Jurkat, Clone E6-1 (cell line): ENCODE data around the gene PLA2R1.

Experiments
- DNase-seq: peaks from one replicate; pipeline ENCODE4 v3.0.0-alpha.2; 2011; ENCODE audit warnings: low read depth, low spot score
- H3K4me3 ChIP-seq: 2 replicates; pipeline ENCODE4 v1.5.1; 2011; ENCODE audit warnings: mild to moderate bottlenecking, low read length, control low read depth, moderate library complexity

The PLA2R1 gene

DNA sequence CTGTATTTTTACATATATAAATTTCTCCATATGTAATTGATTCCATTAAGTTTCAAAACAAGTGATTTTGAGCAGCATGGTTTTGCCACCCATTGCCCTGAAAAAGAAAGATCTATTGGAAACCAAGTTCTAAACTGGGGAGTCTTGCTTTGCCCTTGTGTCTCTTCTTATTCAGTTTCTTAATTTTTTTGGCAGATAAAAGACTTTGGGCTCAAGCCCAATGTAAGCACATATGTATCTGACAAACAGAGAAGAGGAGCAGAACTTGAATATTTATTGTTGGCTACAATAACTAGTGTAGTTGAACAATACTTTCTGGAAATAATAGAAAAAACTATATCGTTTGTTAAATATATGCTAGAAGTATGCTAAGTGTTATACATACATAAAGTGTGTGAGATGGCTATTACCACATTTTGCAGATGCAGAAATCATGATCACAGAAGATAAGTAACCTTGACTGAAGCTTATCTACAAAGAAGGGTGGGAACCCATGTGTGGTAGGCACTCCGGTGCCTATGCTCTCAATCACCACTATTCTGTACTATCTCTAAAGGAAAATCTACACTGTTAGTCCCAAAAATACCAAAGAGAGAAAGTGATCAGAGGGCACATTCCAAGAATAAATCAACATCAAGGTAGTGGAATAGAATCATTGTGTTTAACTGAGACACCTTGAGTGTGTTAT, 109.1 kb downstream of the PLA2R1 start:
- no peak for DNase-seq
- H3K4me3 ChIP-seq: no peak overlapping the region

DNA sequence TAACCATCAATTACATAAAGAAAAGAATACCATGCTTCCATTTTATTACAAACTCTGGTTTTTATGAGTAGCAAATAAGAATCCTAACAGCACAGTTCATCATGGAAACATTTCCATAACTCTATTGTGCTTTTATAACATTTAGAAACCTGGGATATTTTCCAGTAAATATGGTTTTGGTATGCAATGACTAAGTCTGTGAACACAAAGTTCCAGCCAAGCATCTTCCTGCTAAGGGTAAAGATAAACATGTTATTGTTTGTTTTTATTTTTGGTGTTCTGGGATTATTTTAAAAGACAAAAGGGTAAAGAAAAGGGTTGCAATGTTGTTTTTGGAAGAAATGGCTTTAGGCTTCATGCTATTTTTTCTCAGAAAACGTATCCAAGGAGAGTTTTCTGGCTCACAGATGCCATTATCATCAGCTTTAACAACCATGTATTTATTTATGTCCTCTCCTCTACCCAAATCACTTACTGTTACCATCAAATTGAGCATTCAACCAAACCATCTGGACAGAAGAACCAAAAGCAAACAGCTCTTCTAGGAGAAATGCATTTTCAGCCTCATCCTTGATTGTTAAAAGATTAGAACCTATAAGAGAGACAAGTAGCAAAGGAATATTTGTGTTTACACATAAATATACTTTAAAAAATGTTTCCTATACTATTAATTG, 116.0 kb downstream of the PLA2R1 start:
- no peak for DNase-seq
- H3K4me3 ChIP-seq: no peak overlapping the region

GRCh38 chr2:159944874-159945273, 117.5 kb downstream of the PLA2R1 start:
- no peak overlapping the region for H3K4me3 ChIP-seq
- no peak for DNase-seq

GRCh38 chr2:159942146-159942545, 120.3 kb downstream of the PLA2R1 start:
- DNase-seq: no peak
- H3K4me3 ChIP-seq: no peak overlapping the region

DNA sequence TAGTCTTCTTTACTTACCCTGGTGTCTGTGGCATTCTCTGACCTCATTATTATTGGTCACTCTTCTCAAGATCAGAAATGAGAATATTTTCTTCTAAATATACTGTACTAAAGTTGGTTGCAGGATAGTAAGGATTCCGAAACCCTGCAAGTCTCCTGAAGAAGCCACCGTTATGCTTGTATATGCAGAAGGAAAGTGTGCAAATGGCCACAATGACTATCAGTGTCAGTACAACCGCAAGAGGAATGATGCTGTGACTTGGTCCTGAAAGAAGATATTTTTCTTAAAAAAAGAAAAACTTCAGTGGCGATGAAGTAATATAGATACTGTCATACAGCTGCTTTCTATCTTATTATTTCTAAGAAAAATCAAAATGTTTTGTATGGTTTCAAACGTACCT, 120.7 kb downstream of the PLA2R1 start:
- DNase-seq: no peak
- H3K4me3 ChIP-seq: no peak overlapping the region

DNA sequence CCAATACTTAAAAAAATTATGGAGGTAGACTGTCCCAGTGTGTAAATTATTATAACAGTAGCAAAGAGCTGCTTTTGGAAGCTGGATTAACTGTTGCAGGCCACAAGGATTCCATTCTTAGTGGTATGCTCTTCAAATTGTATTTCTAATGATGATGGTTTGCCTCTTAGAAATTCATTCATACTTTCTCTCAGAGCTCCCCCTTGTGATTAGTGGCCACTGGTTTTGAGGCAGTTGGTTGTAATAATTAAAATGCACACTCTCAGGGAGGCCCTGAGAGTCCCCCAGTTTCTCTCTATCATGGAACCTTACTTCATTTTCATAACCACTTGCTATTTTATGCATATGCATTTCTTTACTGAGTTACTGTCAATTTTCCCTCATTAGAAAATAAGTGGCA, 122.5 kb downstream of the PLA2R1 start:
- H3K4me3 ChIP-seq: no peak overlapping the region
- no peak for DNase-seq

GRCh38 chr2:159938395-159938794, 124.0 kb downstream of the PLA2R1 start:
- H3K4me3 ChIP-seq: no peak overlapping the region
- no peak for DNase-seq

DNA sequence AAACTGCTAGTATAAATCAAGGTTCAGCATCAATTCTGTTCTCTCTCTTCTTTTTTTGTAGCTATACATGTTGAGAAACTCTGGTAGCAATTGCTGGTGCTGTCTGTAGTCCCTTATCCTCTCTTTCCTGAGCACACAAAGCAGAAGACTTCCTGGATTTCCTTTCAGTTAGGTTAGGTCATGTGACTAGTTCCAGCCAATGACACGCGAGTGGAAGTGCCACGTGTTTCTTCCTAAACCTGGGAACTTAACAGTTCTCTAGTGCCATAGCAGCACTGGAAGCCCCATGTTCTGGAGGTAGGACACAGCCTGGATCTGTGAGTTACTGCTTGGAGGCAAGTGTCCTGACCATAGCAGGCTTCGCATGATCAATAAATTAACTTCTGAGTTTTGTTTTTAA, 125.9 kb downstream of the PLA2R1 start:
- peak; percentile 4 for DNase-seq
- no peak overlapping the region for H3K4me3 ChIP-seq

DNA sequence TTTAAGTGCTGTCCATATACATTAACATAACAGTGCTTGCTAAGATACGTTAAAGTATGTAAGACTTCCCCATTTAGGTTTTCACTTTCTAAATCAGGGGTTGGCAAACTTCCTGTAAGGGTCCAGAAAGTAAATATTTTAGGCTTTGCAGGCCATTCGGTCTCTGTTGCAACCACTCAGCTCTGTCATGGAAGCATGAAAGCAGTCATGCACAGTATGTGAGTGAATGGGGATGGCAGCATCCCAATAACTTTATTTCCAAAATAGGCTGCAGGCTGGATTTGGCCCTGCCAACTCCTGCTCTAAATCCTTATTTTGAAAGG, 128.7 kb downstream of the PLA2R1 start:
- H3K4me3 ChIP-seq: no peak overlapping the region
- no peak for DNase-seq

DNA sequence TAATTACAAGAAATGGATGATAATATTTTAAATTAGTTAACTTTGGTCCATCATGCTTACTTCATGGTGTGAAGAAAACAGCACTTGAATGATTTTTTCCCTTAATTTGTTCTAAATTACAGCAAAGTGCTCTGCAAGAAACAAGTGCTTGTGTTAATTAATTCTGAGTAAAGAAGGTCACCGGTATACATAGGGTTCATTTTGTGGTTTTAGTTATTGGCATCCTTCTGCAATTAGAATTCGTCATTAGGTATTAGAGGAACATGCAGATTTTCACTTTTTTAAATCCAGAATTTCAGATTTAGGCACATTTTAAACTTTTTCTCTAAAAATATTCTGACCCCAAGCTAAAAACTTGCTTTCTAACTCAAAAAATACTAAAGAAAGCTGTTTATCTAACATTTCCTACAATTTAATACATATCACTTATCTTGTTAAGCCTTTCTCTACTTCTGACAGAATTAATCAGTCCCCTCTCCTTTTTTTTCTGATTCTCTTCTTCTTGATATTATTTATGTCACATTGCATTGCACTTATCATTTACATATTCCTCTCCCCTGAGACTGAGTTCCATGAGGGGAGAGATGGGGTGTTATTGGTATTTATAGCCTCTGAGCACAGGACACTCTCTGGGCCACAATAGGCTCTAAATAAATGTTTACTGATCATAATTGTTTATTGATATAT, 129.2 kb downstream of the PLA2R1 start:
- no peak for DNase-seq
- H3K4me3 ChIP-seq: no peak overlapping the region

DNA sequence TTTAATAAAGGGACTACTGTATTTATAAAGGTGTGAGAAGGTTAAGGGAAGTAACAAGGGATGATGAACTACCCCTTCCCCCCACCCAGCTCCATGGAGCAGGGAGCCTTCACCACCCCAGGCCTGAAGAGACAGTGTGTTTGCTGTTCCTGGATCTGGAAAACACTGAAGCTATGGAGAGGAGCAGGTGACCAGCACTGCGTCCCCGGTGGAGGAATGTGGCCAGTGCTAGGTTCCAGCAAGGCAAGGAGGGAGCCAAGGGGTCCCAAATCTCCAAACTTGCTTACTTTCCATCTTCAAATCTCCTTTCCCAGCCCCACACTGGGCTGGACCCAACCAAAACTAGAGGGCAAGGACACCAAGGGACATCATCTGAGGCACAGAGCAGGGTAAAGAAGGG, 135.7 kb downstream of the PLA2R1 start:
- DNase-seq: no peak
- H3K4me3 ChIP-seq: no peak overlapping the region

GRCh38 chr2:159925975-159926374, 136.4 kb downstream of the PLA2R1 start:
- no peak overlapping the region for H3K4me3 ChIP-seq
- no peak for DNase-seq

DNA sequence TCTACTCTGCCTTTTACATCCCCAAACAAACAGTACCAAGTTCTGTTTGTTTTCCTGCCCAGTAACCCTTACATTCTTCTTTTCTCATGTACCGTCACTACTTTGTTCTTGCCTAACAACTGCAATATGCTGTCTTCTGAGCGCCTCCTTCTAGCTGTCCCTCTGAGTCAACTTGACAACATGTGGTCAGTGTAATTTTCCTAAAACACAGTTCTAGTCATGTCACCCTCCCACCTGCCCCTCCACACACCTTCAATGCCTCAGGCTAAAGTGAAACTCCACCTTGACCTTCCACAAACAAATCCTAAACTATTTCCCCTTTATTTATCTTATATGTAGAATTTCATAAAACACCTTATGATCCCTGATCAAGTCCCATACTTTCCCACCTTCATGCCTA, 139.9 kb downstream of the PLA2R1 start:
- no peak for DNase-seq
- H3K4me3 ChIP-seq: no peak overlapping the region

DNA sequence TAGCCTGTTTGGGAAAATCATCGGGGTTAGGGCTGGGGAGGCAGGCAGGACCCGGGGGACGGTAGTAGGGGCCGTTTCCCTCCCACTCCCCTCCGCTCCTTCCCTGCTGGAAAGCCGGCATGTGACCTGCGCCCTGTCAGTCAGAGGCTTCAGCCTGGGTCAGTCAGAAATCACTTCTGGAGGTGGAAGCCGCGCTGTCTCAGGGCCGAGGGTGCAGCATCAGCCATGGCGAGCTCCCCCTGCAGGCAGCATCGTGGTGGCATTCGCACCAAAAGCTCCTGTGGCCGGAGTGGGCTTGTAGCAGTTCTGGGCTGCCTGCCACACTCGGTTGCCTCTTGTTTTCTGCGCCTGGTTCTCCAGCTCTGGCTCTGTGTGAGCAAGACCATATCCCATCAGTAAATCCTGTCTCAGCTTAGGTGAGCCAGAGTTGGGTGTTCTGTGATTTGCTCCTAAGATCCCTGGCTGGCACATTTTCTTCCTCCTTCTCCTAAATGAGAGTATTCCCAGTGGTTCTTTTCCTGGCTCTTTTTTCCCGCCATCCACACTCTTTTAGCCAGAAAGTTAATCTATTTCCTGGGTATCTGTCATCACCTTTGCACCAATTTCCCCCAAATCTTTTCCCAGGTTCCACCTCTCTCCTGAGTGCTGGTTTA, 140.5 kb downstream of the PLA2R1 start:
- no peak overlapping the region for H3K4me3 ChIP-seq
- peak; percentile 5 for DNase-seq

DNA sequence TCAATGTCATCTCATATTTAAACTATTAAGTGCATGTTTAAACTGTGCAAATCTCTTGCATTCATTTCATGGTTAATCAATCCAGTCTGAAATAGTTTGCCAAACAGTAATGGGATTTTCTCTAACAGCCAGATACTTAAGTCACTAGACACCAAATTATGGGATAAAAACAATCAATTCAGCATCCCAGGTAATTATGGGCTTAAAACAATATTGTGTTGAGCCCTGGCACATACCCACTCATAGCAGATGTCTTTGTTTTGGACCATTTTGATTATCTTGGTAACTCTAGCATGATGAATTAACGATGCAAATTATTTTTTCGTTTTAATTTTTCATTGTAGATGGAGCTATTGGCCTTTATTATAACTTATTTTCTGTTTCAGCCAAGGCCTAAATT, 145.9 kb downstream of the PLA2R1 start:
- H3K4me3 ChIP-seq: no peak overlapping the region
- DNase-seq: no peak

GRCh38 chr2:159913900-159914299, 148.5 kb downstream of the PLA2R1 start:
- no peak overlapping the region for H3K4me3 ChIP-seq
- DNase-seq: no peak

DNA sequence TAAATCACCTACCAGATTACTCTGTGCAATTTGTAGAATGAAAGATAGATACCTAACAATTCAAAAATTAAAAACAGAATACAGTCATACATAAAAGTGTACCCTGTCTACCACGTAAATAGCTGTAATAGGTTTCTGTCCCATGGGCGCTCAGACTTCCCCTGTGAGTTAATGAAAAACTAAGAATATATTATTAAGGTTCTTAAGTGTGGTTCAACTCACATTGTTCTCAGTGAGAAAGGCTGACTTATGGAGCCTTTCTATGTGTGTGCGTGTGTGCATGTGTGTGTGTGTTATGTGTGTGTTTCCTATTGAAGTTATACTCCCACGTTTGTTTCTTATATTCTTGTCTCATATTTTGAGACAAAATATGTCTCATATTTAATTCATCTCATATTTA, 149.8 kb downstream of the PLA2R1 start:
- H3K4me3 ChIP-seq: no peak overlapping the region
- DNase-seq: no peak

DNA sequence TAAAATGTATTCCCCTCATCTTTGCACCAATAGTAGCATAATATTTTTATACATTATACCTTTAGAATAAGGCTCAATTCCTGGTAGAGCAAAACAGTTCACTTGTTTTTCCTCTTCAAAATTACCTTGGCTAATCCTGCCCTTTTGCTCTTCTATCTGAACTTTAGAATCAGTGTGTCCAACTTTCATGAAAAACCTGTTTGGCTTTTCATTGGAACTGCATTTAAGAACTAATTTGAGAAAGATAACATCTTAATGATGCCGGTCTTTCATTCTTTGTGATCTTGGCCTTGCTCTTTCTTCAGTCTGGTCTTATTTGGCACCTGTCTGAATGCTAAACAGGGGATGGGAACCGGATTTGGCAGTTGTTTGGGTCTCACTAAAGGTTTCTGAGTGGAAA, 151.5 kb downstream of the PLA2R1 start:
- no peak for DNase-seq
- no peak overlapping the region for H3K4me3 ChIP-seq

GRCh38 chr2:159908623-159909022, 153.8 kb downstream of the PLA2R1 start:
- DNase-seq: no peak

DNA sequence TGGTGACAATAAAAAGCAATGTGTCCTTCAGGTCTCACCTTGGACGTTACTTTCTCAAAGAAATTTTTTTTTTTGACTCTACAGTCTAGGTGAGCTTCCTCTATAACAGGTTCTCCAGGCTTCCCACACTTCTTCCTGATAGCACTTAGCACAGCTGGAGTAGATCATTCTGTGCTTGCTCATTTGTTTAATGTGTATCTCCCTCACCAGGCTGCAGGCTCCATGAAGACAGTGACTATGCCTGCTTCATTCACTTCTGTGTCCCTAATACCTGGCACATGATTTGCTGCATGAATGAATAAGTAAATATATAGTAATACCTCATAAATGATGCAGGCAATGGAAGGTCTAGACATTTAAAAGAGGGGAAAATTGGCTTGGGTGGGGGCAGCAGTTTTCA, 154.5 kb downstream of the PLA2R1 start:
- DNase-seq: no peak
- no peak overlapping the region for H3K4me3 ChIP-seq

More at GRCh38 chr2:159908623-159909022, 153.8 kb downstream of the PLA2R1 start:
- no peak overlapping the region for H3K4me3 ChIP-seq
